KMS-11 (cell line): ENCODE measurements around the gene RAB3A.

Source experiments
- H2AFZ ChIP-seq: fragments of 200-600 bp; sonication (generic); 2 replicates; pipeline ENCODE4 v1.6.1; 2016; ENCODE audit warnings: antibody characterized with exemption, mixed run types, low read depth
- H3K27ac ChIP-seq: fragments of 200-600 bp; sonication (generic); 2 replicates; pipeline ENCODE4 v1.6.1; 2016; ENCODE audit warnings: mild to moderate bottlenecking, mixed run types
- H3K27me3 ChIP-seq: fragments of 200-600 bp; sonication (generic); 2 replicates; pipeline ENCODE4 v1.6.1; 2017; ENCODE audit warnings: mild to moderate bottlenecking, low read depth, mixed run types, moderate library complexity; ENCODE audit not compliant: insufficient read depth
- H3K36me3 ChIP-seq: fragments of 200-600 bp; sonication (generic); 2 replicates; pipeline ENCODE4 v1.6.1; 2017; ENCODE audit warnings: mild to moderate bottlenecking, mixed run types; ENCODE audit not compliant: insufficient read depth
- H3K4me1 ChIP-seq: fragments of 200-600 bp; sonication (generic); 2 replicates; pipeline ENCODE4 v1.6.1; 2016; ENCODE audit warnings: mild to moderate bottlenecking, low read depth, mixed run types; ENCODE audit not compliant: poor library complexity, severe bottlenecking
- H3K4me2 ChIP-seq: fragments of 200-600 bp; sonication (generic); 2 replicates; pipeline ENCODE4 v1.7.0; 2016; ENCODE audit warnings: mild to moderate bottlenecking, mixed run types
- H3K4me3 ChIP-seq: fragments of 200-600 bp; sonication (generic); IDR thresholded peaks from 2 replicates; pipeline ENCODE4 v1.6.1; 2017; ENCODE audit warnings: low read depth, low read length, mixed read lengths; ENCODE audit not compliant: insufficient read depth
- H3K79me2 ChIP-seq: fragments of 200-600 bp; sonication (generic); 2 replicates; pipeline ENCODE4 v1.6.1; 2016; ENCODE audit warnings: low read depth, mixed run types; ENCODE audit not compliant: insufficient read depth
- H3K9ac ChIP-seq: fragments of 200-600 bp; sonication (generic); 2 replicates; pipeline ENCODE4 v1.6.1; 2016; ENCODE audit warnings: mild to moderate bottlenecking, mixed run types
- H4K20me1 ChIP-seq: fragments of 200-600 bp; sonication (generic); 2 replicates; pipeline ENCODE4 v1.6.1; 2016; ENCODE audit warnings: mild to moderate bottlenecking, mixed run types; ENCODE audit not compliant: insufficient read depth
- TF ChIP-seq, protein P1 (sequence below): fragments of 200-600 bp; sonication (generic); conservative IDR thresholded peaks from 2 replicates; pipeline ENCODE4 v1.6.1; 2017; ENCODE audit warnings: low read depth, mild to moderate bottlenecking, antibody characterized with exemption, low read length, moderate library complexity, mixed read lengths

RAB3A gene

DNA sequence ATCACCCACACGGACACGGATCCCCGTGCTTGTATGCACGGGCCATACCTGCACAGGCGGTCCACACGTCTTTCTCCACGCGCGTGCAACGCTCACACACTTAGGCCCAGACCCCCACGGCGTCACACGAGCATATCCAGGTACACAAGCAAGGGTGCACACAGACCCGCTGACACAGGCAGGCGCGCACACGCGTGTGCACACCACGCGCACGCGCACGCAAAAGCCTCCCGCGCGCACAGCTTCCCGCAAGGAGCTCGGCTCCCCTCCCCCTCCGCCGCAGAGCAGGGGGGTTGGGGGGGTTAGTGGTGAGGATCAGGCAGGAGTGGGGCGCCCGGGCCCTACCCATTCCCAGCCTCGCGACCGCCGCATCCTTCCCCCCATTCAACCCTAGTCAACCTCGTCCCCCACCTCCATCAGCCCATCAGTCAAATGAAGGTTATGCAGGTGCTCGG is 407 bp downstream of the RAB3A start:
- peak overlapping the region; percentile 76 for H2AFZ ChIP-seq
- H3K27ac ChIP-seq: peak overlapping the region; percentile 26; the same call in 1 of the 2 replicates
- TF ChIP-seq, protein P1, sequence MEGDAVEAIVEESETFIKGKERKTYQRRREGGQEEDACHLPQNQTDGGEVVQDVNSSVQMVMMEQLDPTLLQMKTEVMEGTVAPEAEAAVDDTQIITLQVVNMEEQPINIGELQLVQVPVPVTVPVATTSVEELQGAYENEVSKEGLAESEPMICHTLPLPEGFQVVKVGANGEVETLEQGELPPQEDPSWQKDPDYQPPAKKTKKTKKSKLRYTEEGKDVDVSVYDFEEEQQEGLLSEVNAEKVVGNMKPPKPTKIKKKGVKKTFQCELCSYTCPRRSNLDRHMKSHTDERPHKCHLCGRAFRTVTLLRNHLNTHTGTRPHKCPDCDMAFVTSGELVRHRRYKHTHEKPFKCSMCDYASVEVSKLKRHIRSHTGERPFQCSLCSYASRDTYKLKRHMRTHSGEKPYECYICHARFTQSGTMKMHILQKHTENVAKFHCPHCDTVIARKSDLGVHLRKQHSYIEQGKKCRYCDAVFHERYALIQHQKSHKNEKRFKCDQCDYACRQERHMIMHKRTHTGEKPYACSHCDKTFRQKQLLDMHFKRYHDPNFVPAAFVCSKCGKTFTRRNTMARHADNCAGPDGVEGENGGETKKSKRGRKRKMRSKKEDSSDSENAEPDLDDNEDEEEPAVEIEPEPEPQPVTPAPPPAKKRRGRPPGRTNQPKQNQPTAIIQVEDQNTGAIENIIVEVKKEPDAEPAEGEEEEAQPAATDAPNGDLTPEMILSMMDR: no peak
- peak overlapping the region; percentile 91 for H3K4me2 ChIP-seq
- no peak overlapping the region for H3K4me3 ChIP-seq
- no peaks in the 10 kb centered on the region for H3K36me3 ChIP-seq
- peak overlapping the region; percentile 49; the same call in 1 of the 2 replicates for H3K9ac ChIP-seq
- peaks cover 16% of the 10 kb centered on the region for H3K27me3 ChIP-seq
- H4K20me1 ChIP-seq: no peaks in the 10 kb centered on the region
- H3K79me2 ChIP-seq: no peaks in the 10 kb centered on the region; the same call in 1 of the 2 replicates
- peaks cover 8% of the 10 kb centered on the region for H3K4me1 ChIP-seq

DNA sequence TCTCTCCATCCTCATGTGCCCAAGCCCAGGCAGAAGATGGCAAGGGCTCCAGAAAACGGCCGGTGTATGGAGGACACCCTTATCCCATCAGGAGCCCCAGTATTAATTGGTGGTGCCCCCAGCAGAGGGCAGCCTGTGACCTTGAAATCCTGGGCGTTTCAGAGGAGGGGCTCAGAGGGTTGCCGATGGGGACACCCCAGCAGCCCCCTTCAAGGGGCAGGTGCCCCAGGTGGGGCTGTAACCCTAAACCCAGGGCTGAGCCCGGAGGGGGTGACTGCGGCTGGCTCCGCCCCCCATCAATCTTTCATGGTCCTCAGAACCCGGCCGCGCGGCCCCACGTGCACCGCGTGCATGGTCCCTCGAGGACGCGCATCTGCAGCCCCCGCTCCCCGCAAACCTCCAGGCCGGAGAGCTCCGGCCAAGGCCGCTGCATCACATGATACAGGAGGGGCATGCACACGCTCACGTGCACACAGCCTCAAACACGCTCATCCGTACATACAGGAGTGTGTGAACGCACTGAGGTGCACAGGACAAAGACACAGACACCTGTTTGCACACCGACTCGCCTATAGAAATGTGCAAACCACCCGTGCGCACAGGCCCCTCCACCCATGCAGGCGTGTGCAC is 949 bp downstream of the RAB3A start:
- H4K20me1 ChIP-seq: no peaks in the 10 kb centered on the region
- peaks cover 8% of the 10 kb centered on the region for H3K4me1 ChIP-seq
- no peaks in the 10 kb centered on the region for H3K36me3 ChIP-seq
- peaks cover 12% of the 10 kb centered on the region for H3K27me3 ChIP-seq
- peak overlapping the region; percentile 26; the same call in 1 of the 2 replicates for H3K27ac ChIP-seq
- no peak overlapping the region for H3K4me3 ChIP-seq
- TF ChIP-seq, protein P1: peak; percentile 33; the same call in 1 of the 2 replicates
- H2AFZ ChIP-seq: peak overlapping the region; percentile 76
- peak overlapping the region; percentile 91 for H3K4me2 ChIP-seq
- no peaks in the 10 kb centered on the region; the same call in 1 of the 2 replicates for H3K79me2 ChIP-seq
- peak overlapping the region; percentile 49; the same call in 1 of the 2 replicates for H3K9ac ChIP-seq

DNA sequence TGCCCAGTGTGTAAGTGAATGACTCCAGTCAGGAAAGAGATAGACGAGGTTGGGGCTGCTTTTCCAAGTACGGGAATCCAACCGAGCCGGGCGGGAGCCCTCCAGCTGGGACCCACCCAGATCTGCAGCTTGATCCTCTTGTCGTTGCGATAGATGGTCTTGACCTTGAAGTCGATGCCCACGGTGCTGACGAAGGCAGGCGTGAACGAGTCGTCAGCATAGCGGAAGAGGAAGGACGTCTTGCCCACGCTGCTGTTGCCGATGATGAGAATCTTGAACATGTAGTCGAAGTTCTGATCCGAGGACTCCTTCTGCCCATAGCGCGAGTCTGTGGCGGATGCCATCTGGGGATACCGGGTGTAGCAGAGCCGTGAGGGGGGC is 1.5 kb downstream of the RAB3A start:
- Histone ChIP-seq H4K20me1 (no peaks in the 10 kb centered on the region), H3K4me2 (no peak overlapping the region), H3K27me3 (peaks cover 9% of the 10 kb centered on the region), H3K36me3 (no peaks in the 10 kb centered on the region), H2AFZ (no peak overlapping the region), H3K79me2 (no peaks in the 10 kb centered on the region; the same call in 1 of the 2 replicates), H3K4me1 (peaks cover 8% of the 10 kb centered on the region), H3K27ac (no peak overlapping the region), H3K4me3 (no peak overlapping the region), H3K9ac (no peak overlapping the region)
- TF ChIP-seq, protein P1: no peak

DNA sequence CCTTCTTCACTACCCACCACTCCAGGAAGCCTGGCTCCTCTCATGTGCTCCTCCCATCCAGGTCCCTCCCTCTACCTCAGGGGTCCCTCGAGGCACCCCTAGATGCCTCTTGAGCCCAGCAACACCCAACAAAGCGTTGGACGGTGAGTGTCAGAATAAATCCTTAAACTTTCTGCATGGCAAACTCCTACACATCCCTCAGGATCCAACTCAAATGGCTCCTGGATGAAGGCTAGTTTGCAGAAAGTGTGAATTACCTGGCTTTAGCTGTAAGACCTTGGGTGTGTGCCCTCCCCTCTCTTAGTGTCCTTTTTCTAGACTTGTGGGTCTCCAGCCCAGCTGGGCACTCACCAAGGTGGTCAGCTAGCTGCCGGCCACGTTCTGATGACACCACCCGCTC is 5.5 kb downstream of the RAB3A start:
- no peak overlapping the region for H3K27ac ChIP-seq
- peaks cover 3% of the 10 kb centered on the region; the same call in 1 of the 2 replicates for H3K27me3 ChIP-seq
- no peak overlapping the region for H3K9ac ChIP-seq
- no peaks in the 10 kb centered on the region for H3K36me3 ChIP-seq
- H3K4me3 ChIP-seq: no peak overlapping the region
- H2AFZ ChIP-seq: no peak overlapping the region
- H3K4me2 ChIP-seq: no peak overlapping the region
- H3K4me1 ChIP-seq: peaks cover 4% of the 10 kb centered on the region
- H3K79me2 ChIP-seq: no peaks in the 10 kb centered on the region; the same call in 1 of the 2 replicates
- TF ChIP-seq, protein P1: no peak
- no peaks in the 10 kb centered on the region for H4K20me1 ChIP-seq
